Right cardiac atrium (tissue), 5 donors: ENCODE results near the gene HTR1A. TPM values are rescaled to one million over a fixed set of nuclear protein-coding genes. Genes with fewer than 3 reads are reported as not detected.

Experiments
- polyA plus RNA-seq: library from polyadenylated mRNA; stranded (reverse); fragments of 200-250 nt; gene quantifications from one replicate; pipeline ENCODE4 v1.2.3, GENCODE V29; 2013
- total RNA-seq, 4 donors: library from RNA; stranded (reverse); fragmentation: NEBNext Ultra II Directional; extraction: Animal tissue kit (Norgen Biotek cat#: 25700); gene quantifications; one replicate each; pipeline ENCODE4 v1.2.1, GENCODE V29; 2021
- donor health status: healthy with polysubstance abuse.
- donor health status: DM: no; HTN: yes; CAD: no.
- donor health status: DM: no; HTN: no; CAD: no.
- donor health status: DM: no; HTN: yes; CAD: no; lungs with severe emphysema.
- donor health status: DM: yes; HTN: yes; CAD: no.

HTR1A gene
- total and polyA plus RNA-seq, 5 donors: 0.35 TPM; not detected in 4

Other genes with a start within 250 kb of the HTR1A start
- gene RNF180, start 203.4 kb upstream of the HTR1A start, total RNA-seq: 10 to 100 TPM; 24.8 to 27.9 (median 26.3) TPM
- 5.3 TPM for gene RNF180, start 203.4 kb upstream of the HTR1A start, polyA plus RNA-seq